ENCODE data around the gene OXCT1. TPM values are rescaled to one million over a fixed set of nuclear protein-coding genes. Genes with fewer than 3 reads are reported as not detected.

The OXCT1 gene
- total and polyA plus RNA-seq, 9 of the 15 experiments (the other 6 are each of a cell fraction or from before 2014, with no cell fraction given), result 24.7 to 61.2 (median 41.9) TPM

GRCh38 chr5:41843456-41844370 is 26.5 kb downstream of the OXCT1 start (continued):
- 0 out of 2 replicates have a peak, but pooled peaks have one; percentile 19 for TF ChIP-seq JUND (IDR thresholded peaks at IDR 0.05; ENCODE audit: borderline replicate concordance, low read depth, low read length)
- TF ChIP-seq JUND (tag; IDR thresholded peaks at IDR 0.05; ENCODE audit: borderline replicate concordance, low read depth, low read length), result no peak
- TF ChIP-seq ZC3H4 (CRISPR knock-in tag; IDR thresholded peaks at IDR 0.05; ENCODE audit: borderline replicate concordance), result no peak
- no peak for TF ChIP-seq HMGN3 (IDR thresholded peaks at IDR 0.05; ENCODE audit: borderline replicate concordance, extremely low read depth, insufficient read length, low read depth, low read length)
- TF ChIP-seq RAD21 (CRISPR knock-in tag; conservative IDR thresholded peaks at IDR 0.05 in 1 of 2, IDR thresholded peaks at IDR 0.05 in 1 of 2), result peak; percentile 91 to 95
- TF ChIP-seq GTF3C2 (IDR thresholded peaks at IDR 0.05; ENCODE audit: borderline replicate concordance, extremely low read depth, insufficient read length), result no peak
- no peak for TF ChIP-seq HMG20B (CRISPR knock-in tag; IDR thresholded peaks at IDR 0.05)
- no peak for TF ChIP-seq TBL1XR1 (IDR thresholded peaks at IDR 0.05; ENCODE audit: low read length in 2 of 2)
- peak; percentile 60; the same call in 1 of the 2 replicates for TF ChIP-seq REST (IDR thresholded peaks at IDR 0.05; ENCODE audit: borderline replicate concordance)
- no peak for TF ChIP-seq REST (CRISPR knock-in tag; IDR thresholded peaks at IDR 0.05; ENCODE audit: low read depth)
- TF ChIP-seq TAF7 (tag; IDR thresholded peaks at IDR 0.05), result no peak
- no peak for TF ChIP-seq CBX5 (IDR thresholded peaks at IDR 0.05; ENCODE audit: borderline replicate concordance, low read depth)
- TF ChIP-seq GABPB1 (CRISPR knock-in tag; IDR thresholded peaks at IDR 0.05), result no peak
- TF ChIP-seq ELK1 (CRISPR knock-in tag; IDR thresholded peaks at IDR 0.05), result no peak

Data from K562 (cell line).